Astrocyte of the cerebellum (primary cell): ENCODE measurements around the gene SCO1.

Experiments
- DNase-seq: peaks from one replicate; pipeline ENCODE4 v3.0.0-alpha.2; 2011; ENCODE audit warnings: low read depth
- H3K4me3 ChIP-seq: 2 replicates; pipeline ENCODE4 v1.5.1; 2011; ENCODE audit warnings: mild to moderate bottlenecking, low read depth, low read length, moderate library complexity
- CTCF ChIP-seq: IDR thresholded peaks from 2 replicates; pipeline ENCODE4 v1.5.1; 2012; ENCODE audit warnings: low read length, low read depth, moderate library complexity, mild to moderate bottlenecking; ENCODE audit errors: missing control alignments
- in situ Hi-C: cut with HindIII; loops from 2 replicates; pipeline ENCODE4 v1.10.0; 2017; ENCODE audit warnings: low sequenced_read_pairs

Gene SCO1

GRCh38 chr17:10681866-10682446, 15.4 kb downstream of the SCO1 start:
- DNase-seq, result no peak
- in situ Hi-C loops, result no loop called here
- TF ChIP-seq CTCF, result no peak
- H3K4me3 ChIP-seq, result no peak overlapping the region

- no peak for DNase-seq
- no peak overlapping the region for H3K4me3 ChIP-seq
- TF ChIP-seq CTCF, result no peak
- in situ Hi-C loops, result no loop called here
Measured at GRCh38 chr17:10674704-10675103, 22.6 kb downstream of the SCO1 start.

GRCh38 chr17:10673312-10673711, 24.0 kb downstream of the SCO1 start:
- H3K4me3 ChIP-seq, result no peak overlapping the region
- in situ Hi-C loops, result no loop called here
- no peak for DNase-seq
- no peak for TF ChIP-seq CTCF

GRCh38 chr17:10668775-10669174, 28.6 kb downstream of the SCO1 start:
- no peak overlapping the region for H3K4me3 ChIP-seq
- no peak for DNase-seq
- in situ Hi-C loops, result no loop called here
- TF ChIP-seq CTCF, result no peak

GRCh38 chr17:10666906-10667305, 30.4 kb downstream of the SCO1 start:
- in situ Hi-C loops, result no loop called here
- TF ChIP-seq CTCF, result no peak
- no peak overlapping the region for H3K4me3 ChIP-seq
- no peak for DNase-seq

DNA sequence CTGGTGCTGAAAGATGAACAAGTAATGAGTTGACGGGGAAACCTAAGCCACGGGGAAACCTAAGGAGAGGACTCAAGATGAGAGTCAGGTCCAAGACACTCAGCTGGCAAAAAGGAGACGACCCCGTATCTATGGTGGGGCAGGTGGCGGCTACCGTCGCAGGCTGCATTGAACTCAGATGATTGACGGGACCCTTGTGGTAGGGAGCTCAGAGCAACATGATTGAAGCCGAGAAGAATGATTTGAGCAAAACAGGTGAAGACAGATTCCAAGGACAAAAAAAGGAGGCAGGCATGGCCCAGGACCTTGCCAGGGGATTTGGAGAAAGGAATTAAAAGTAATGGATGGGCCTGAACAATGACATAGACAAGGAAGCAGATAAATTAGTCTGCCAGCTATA, 32.8 kb downstream of the SCO1 start:
- H3K4me3 ChIP-seq, result no peak overlapping the region
- in situ Hi-C loops, result no loop called here
- no peak for TF ChIP-seq CTCF
- no peak for DNase-seq

DNA sequence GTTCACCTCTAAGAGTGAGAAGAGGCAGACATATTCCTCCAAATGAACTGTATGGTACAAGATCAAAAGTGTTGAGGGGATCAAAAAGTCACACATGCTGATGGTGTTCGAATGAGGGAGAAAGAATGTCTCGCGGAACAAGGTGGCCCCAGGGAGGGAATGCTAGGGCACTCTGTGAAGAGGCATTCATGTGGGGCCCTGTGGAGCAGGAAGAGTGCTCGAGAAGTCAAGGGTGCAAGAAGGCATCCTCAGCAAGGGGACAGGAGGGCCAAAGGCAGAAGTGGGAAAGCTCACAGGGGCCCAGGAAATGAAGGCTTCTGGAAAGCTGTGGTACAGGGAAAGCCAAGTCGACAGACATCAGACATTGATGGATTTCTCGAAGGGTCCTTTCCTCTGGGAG, 34.1 kb downstream of the SCO1 start:
- H3K4me3 ChIP-seq, result no peak overlapping the region
- no peak for TF ChIP-seq CTCF
- DNase-seq, result no peak
- in situ Hi-C loops, result no loop called here
